ENCODE results near the gene ARHGAP44.
A peak's percentile ranks its signal among the peaks of the same experiment; 100 is the strongest.

Gene ARHGAP44

GRCh38 chr17:12995106-12995895 lies 206.0 kb downstream of the ARHGAP44 start:
- DNase-seq (ENCODE audit: low spot score), result no peak

GRCh38 chr17:12995896-12996295 lies 206.6 kb downstream of the ARHGAP44 start:
- DNase-seq (ENCODE audit: low spot score), result no peak

GRCh38 chr17:12996357-12996756 lies 207.1 kb downstream of the ARHGAP44 start:
- DNase-seq (ENCODE audit: low spot score), result no peak

GRCh38 chr17:12996941-12997340 lies 207.6 kb downstream of the ARHGAP44 start:
- DNase-seq (ENCODE audit: low spot score), result no peak

- DNase-seq (ENCODE audit: low spot score), result no peak
Observed at GRCh38 chr17:12998461-12998860, 209.2 kb downstream of the ARHGAP44 start.

- DNase-seq (ENCODE audit: low spot score), result no peak
Observed at GRCh38 chr17:12998874-12999273, 209.6 kb downstream of the ARHGAP44 start.

- no peak for DNase-seq (ENCODE audit: low spot score)
Observed at GRCh38 chr17:13000561-13000960, 211.3 kb downstream of the ARHGAP44 start.

GRCh38 chr17:13001991-13002615 lies 212.8 kb downstream of the ARHGAP44 start:
- no peak for DNase-seq (ENCODE audit: low spot score)

GRCh38 chr17:13002761-13003453 lies 213.6 kb downstream of the ARHGAP44 start:
- DNase-seq (ENCODE audit: low spot score), result peak; percentile 82

- no peak for DNase-seq (ENCODE audit: low spot score)
Observed at GRCh38 chr17:13003454-13003851, 214.2 kb downstream of the ARHGAP44 start.

- no peak for DNase-seq (ENCODE audit: low spot score)
Observed at GRCh38 chr17:13003927-13004326, 214.6 kb downstream of the ARHGAP44 start.

- DNase-seq (ENCODE audit: low spot score), result no peak
Observed at GRCh38 chr17:13004336-13004735, 215.0 kb downstream of the ARHGAP44 start.

GRCh38 chr17:13005530-13005929 lies 216.2 kb downstream of the ARHGAP44 start:
- no peak for DNase-seq (ENCODE audit: low spot score)

- DNase-seq (ENCODE audit: low spot score), result no peak
Observed at GRCh38 chr17:13008461-13008860, 219.2 kb downstream of the ARHGAP44 start.

- no peak for DNase-seq (ENCODE audit: low spot score)
Observed at GRCh38 chr17:13010959-13011358, 221.7 kb downstream of the ARHGAP44 start.

GRCh38 chr17:13014801-13015200 lies 225.5 kb downstream of the ARHGAP44 start:
- DNase-seq (ENCODE audit: low spot score), result no peak

- DNase-seq (ENCODE audit: low spot score), result peak; percentile 52
Observed at GRCh38 chr17:13016881-13017654, 227.8 kb downstream of the ARHGAP44 start.

- DNase-seq (ENCODE audit: low spot score), result peak; percentile 99
Observed at GRCh38 chr17:13017655-13018459, 228.6 kb downstream of the ARHGAP44 start, which contains the start of gene ELAC2. Gene ELAC2 (minus strand): TSS chr17:13018027. CDS start chr17:13017947, 80 bp downstream.

- DNase-seq (ENCODE audit: low spot score), result no peak
Observed at GRCh38 chr17:13024016-13024415, 234.7 kb downstream of the ARHGAP44 start.

GRCh38 chr17:13024526-13025257 lies 235.4 kb downstream of the ARHGAP44 start:
- peak; percentile 80 for DNase-seq (ENCODE audit: low spot score)

- DNase-seq (ENCODE audit: low spot score), result no peak
Observed at GRCh38 chr17:13025258-13025627, 235.9 kb downstream of the ARHGAP44 start.
